Fibroblast of villous mesenchyme (primary cell): Measurements from ENCODE around the gene KCNK6. TPM values are rescaled to one million over a fixed set of nuclear protein-coding genes. Genes with fewer than 3 reads are reported as not detected.

Experiments
- DNase-seq: peaks from one replicate; pipeline ENCODE4 v3.0.0-alpha.2; 2010; ENCODE audit warnings: low read depth
- H3K4me3 ChIP-seq: 2 replicates; pipeline ENCODE4 v1.5.1; 2011; ENCODE audit warnings: low read depth, mild to moderate bottlenecking, low read length
- CTCF ChIP-seq: IDR thresholded peaks from 2 replicates; pipeline ENCODE4 v1.5.1; 2012; ENCODE audit warnings: low read depth, mild to moderate bottlenecking, low read length; ENCODE audit not compliant: insufficient read depth
- total RNA-seq: library from RNA; depleted of rRNA; stranded (reverse); fragments of >200 nt; gene quantifications from 2 replicates; pipeline ENCODE4 v1.2.3, GENCODE V29; 2012

Gene KCNK6
- total RNA-seq, 1 donor: 8.6 TPM

GRCh38 chr19:38310986-38311385, 8.7 kb upstream of the KCNK6 start:
- H3K4me3 ChIP-seq: no peak overlapping the region
- no peak for TF ChIP-seq CTCF
- DNase-seq: no peak

- TF ChIP-seq CTCF: no peak
- DNase-seq: peak; percentile 98
- H3K4me3 ChIP-seq: peak within 1 kb of the TSS; percentile 81
Observed at GRCh38 chr19:38315657-38316476, 3.8 kb upstream of the KCNK6 start, which contains the start of gene YIF1B. YIF1B (minus strand) TSS chr19:38315947; CDS start chr19:38315917, 30 bp downstream.

GRCh38 chr19:38316477-38317067, 3.1 kb upstream of the KCNK6 start:
- TF ChIP-seq CTCF: no peak
- no peak for DNase-seq
- H3K4me3 ChIP-seq: no peak overlapping the region

- DNase-seq: no peak
- TF ChIP-seq CTCF: no peak
- no peak overlapping the region for H3K4me3 ChIP-seq
Observed at GRCh38 chr19:38317104-38317612, 2.5 kb upstream of the KCNK6 start.

GRCh38 chr19:38318660-38319059, 985 bp upstream of the KCNK6 start:
- TF ChIP-seq CTCF: no peak
- DNase-seq: peak; percentile 33
- no peak overlapping the region for H3K4me3 ChIP-seq

GRCh38 chr19:38320969-38321339, 1.3 kb downstream of the KCNK6 start:
- no peak for DNase-seq
- peak overlapping the region; percentile 73 for H3K4me3 ChIP-seq
- TF ChIP-seq CTCF: no peak
